GM23248 (cell line): Measurements from ENCODE around the gene TBL1X. TPM values are rescaled to one million over a fixed set of nuclear protein-coding genes. Genes with fewer than 3 reads are reported as not detected.

Experiments
- DNase-seq: peaks from one replicate; pipeline ENCODE4 v3.0.0-alpha.2; 2015
- H2AFZ ChIP-seq: fragments of 200-600 bp; sonication (generic); 2 replicates; pipeline ENCODE4 v1.6.1; 2016; ENCODE audit warnings: antibody characterized with exemption
- H3F3A ChIP-seq: fragments of 200-600 bp; sonication (generic); 2 replicates; pipeline ENCODE4 v1.6.1; 2016; ENCODE audit warnings: mild to moderate bottlenecking, antibody characterized with exemption, mixed run types; ENCODE audit not compliant: insufficient read depth
- H3K27ac ChIP-seq: fragments of 200-600 bp; sonication (generic); 2 replicates; pipeline ENCODE4 v1.5.1; 2016; ENCODE audit warnings: mild to moderate bottlenecking
- H3K27me3 ChIP-seq: fragments of 200-600 bp; sonication (generic); replicated peaks from 2 replicates; pipeline ENCODE4 v1.6.1; 2016; ENCODE audit warnings: mild to moderate bottlenecking; ENCODE audit not compliant: insufficient read depth
- H3K36me3 ChIP-seq: fragments of 200-600 bp; sonication (generic); 2 replicates; pipeline ENCODE4 v1.6.1; 2016; ENCODE audit warnings: low read depth, mild to moderate bottlenecking
- H3K4me1 ChIP-seq: fragments of 200-600 bp; sonication (generic); 2 replicates; pipeline ENCODE4 v1.6.1; 2016; ENCODE audit warnings: mild to moderate bottlenecking; ENCODE audit not compliant: insufficient read depth
- H3K4me2 ChIP-seq: fragments of 200-600 bp; sonication (generic); one replicate; pipeline ENCODE4 v1.6.1; 2016; ENCODE audit warnings: mild to moderate bottlenecking; ENCODE audit not compliant: unreplicated experiment
- H3K4me3 ChIP-seq: fragments of 200-600 bp; sonication (generic); 2 replicates; pipeline ENCODE4 v1.5.1; 2016; ENCODE audit warnings: mild to moderate bottlenecking
- H3K79me2 ChIP-seq: fragments of 200-600 bp; sonication (generic); 2 replicates; pipeline ENCODE4 v1.6.1; 2016; ENCODE audit warnings: mild to moderate bottlenecking; ENCODE audit not compliant: insufficient read depth
- H3K9ac ChIP-seq: fragments of 200-600 bp; sonication (generic); 2 replicates; pipeline ENCODE4 v1.6.1; 2016; ENCODE audit warnings: mild to moderate bottlenecking
- H3K9me2 ChIP-seq: fragments of 200-600 bp; sonication (generic); 2 replicates; pipeline ENCODE4 v1.6.1; 2016; ENCODE audit warnings: mixed run types, mild to moderate bottlenecking, moderate library complexity; ENCODE audit not compliant: insufficient read depth
- H3K9me3 ChIP-seq: fragments of 200-600 bp; sonication (generic); one replicate; pipeline ENCODE4 v1.6.1; 2017; ENCODE audit warnings: low read depth
- H4K20me1 ChIP-seq: fragments of 200-600 bp; sonication (generic); 2 replicates; pipeline ENCODE4 v1.6.0; 2016; ENCODE audit not compliant: insufficient read depth
- EZH2 ChIP-seq: fragments of 200-600 bp; sonication (generic); IDR thresholded peaks from 2 replicates; pipeline ENCODE4 v1.6.1; 2018; ENCODE audit warnings: antibody characterized with exemption, mild to moderate bottlenecking; ENCODE audit not compliant: insufficient read depth, poor library complexity, severe bottlenecking
- EZH2phosphoT487 ChIP-seq: fragments of 200-600 bp; sonication (generic); IDR thresholded peaks from 2 replicates; pipeline ENCODE4 v1.6.1; 2018; ENCODE audit warnings: antibody characterized with exemption, moderate library complexity, mild to moderate bottlenecking, low read depth; ENCODE audit not compliant: insufficient read depth
- WGBS, 2 experiments: methylation state at CpG; one replicate each; pipeline ENCODE4 v1.1.6; 2015 to 2017; ENCODE audit warnings: low lambda C conversion rate in 2 of 2, low coverage in 1 of 2; ENCODE audit errors: missing lambda C conversion rate in 2 of 2; 5-methylcytosine and 5-hydroxymethylcytosine counted together
- in situ Hi-C: fragments of 300-500 bp; cut with MboI; formaldehyde crosslinking; loops from 2 replicates; pipeline ENCODE4 v1.15.0; 2020
- polyA plus RNA-seq: library from polyadenylated mRNA; unstranded; fragments of >200 nt; fragmentation: Nextera tagmentation; extraction: Ambion mirVana; gene quantifications from 2 replicates; pipeline ENCODE4 v1.2.1, GENCODE V29; 2016
- total RNA-seq: library from RNA; depleted of rRNA; stranded (reverse); fragments of >200 nt; shearing (Covaris generic); gene quantifications from 2 replicates; pipeline ENCODE4 v1.2.3, GENCODE V29; 2014

Gene TBL1X
- total and polyA plus RNA-seq, 2 experiments from 2014 or later: 8.2 to 26.8 TPM

DNA sequence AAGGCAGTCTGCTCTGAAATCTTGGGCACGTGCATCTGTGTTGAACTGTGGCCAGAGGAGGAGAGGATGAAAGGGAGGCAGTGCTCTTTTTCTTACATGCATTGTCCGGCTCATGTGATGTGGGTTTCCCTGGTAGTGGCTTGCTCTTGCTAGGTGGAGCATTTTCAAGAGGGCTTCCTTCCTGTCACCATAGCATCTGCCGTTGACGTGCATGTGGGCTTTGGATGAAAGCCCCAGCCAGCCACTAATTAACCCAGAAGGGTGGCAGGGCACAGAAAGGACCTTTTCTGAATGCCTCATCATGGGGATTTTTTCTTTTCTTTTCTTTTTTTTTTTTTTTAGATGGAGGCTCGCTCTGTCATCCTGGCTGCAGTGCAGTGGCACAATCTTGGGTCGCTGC, 179.5 kb downstream of the TBL1X start:
- Histone ChIP-seq H3K9me2 (no peaks in the 10 kb centered on the region), H3K36me3 (no peaks in the 10 kb centered on the region), H3K79me2 (no peaks in the 10 kb centered on the region; the same call in 1 of the 2 replicates), H3K27ac (no peak overlapping the region), H3K4me3 (no peak overlapping the region), H3K4me1 (no peaks in the 10 kb centered on the region), H3K27me3 (no peaks in the 10 kb centered on the region), H2AFZ (no peak overlapping the region), H3F3A (no peaks in the 10 kb centered on the region), H3K9me3 (no peaks in the 10 kb centered on the region), H4K20me1 (no peaks in the 10 kb centered on the region), H3K4me2 (no peak overlapping the region), H3K9ac (no peak overlapping the region)
- TF ChIP-seq EZH2: no peak
- no peak for TF ChIP-seq EZH2phosphoT487
- in situ Hi-C loops: no loop called here
- DNase-seq: no peak
- WGBS, 2 experiments: 73 to 80% methylated on average over 3 to 5 of the region's 6 CpGs

DNA sequence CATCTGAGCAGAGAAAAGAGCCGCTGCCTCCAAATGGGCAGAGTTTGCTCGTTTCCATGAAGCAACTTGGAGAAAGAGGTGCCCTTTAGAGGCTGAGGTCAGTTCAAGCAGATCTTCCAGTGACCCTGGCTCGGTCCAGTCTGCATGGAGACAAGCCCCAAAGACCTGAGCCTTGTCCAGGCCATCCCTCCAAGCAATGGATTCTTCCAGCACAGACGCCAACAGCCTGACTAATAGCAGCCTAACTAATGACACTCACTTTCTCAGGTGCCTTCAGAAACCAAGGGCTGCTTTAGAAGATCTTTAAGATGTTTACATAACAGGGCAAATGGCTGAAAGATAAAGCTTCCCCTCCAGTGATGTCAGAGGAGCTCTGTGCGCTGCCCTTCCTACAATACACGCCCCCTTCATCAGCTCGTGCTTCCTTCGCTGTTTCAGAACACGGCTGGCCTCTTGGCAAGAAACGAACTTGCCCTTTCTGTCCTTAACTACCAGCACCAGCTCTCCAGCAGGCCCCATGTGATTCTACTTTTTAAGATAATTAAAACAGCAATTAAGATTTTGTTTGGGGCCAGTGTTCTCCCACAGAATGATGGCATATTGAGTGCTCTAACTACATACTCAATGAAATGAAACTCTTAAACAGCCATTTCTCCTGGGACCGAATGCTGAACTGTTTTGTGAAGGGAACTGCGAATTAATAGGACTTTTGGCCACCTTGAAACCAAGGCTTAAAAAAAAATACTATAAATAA, 181.8 kb downstream of the TBL1X start:
- Histone ChIP-seq H3F3A (no peaks in the 10 kb centered on the region), H3K79me2 (no peaks in the 10 kb centered on the region; the same call in 1 of the 2 replicates), H3K36me3 (no peaks in the 10 kb centered on the region), H2AFZ (no peak overlapping the region), H3K4me3 (no peak overlapping the region), H3K4me2 (no peak overlapping the region), H3K9ac (no peak overlapping the region), H3K27me3 (no peaks in the 10 kb centered on the region), H3K27ac (no peak overlapping the region), H3K9me3 (no peaks in the 10 kb centered on the region), H4K20me1 (no peaks in the 10 kb centered on the region), H3K4me1 (no peaks in the 10 kb centered on the region), H3K9me2 (no peaks in the 10 kb centered on the region)
- in situ Hi-C loops: no loop called here
- DNase-seq: no peak
- TF ChIP-seq EZH2phosphoT487: no peak
- TF ChIP-seq EZH2: no peak
- WGBS, 2 experiments: 97 to 98% methylated on average over 11 to 12 of the region's 12 CpGs

DNA sequence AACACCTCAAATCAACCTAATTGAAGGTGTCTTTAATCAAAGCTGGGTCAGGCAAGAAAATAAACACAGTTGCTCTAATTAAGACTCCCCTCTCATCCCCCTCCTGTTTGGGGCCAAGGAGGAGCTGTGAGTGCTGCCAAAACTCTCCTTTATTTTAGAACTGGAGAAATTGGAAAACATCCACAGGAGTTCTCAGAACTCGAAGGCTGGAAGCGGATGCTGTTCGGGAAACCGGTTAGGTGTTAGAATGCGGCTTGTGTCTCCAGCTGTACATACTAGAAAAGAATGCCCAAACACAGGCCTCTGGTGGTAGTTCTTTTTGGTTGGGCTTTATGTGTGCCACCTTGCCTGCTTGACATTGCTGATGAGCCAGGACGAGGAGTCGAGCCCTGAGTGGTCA, 182.6 kb downstream of the TBL1X start:
- Histone ChIP-seq H3K9me2 (no peaks in the 10 kb centered on the region), H4K20me1 (no peaks in the 10 kb centered on the region), H3K27me3 (no peaks in the 10 kb centered on the region), H3K4me3 (no peak overlapping the region), H3K4me2 (no peak overlapping the region), H2AFZ (no peak overlapping the region), H3K79me2 (no peaks in the 10 kb centered on the region; the same call in 1 of the 2 replicates), H3K9ac (no peak overlapping the region), H3K9me3 (no peaks in the 10 kb centered on the region), H3K27ac (no peak overlapping the region), H3F3A (no peaks in the 10 kb centered on the region), H3K36me3 (no peaks in the 10 kb centered on the region), H3K4me1 (no peaks in the 10 kb centered on the region)
- in situ Hi-C loops: no loop called here
- DNase-seq: no peak
- WGBS, 2 experiments: 96 to 98% methylated on average over 6 to 7 of the region's 7 CpGs
- no peak for TF ChIP-seq EZH2phosphoT487
- no peak for TF ChIP-seq EZH2

DNA sequence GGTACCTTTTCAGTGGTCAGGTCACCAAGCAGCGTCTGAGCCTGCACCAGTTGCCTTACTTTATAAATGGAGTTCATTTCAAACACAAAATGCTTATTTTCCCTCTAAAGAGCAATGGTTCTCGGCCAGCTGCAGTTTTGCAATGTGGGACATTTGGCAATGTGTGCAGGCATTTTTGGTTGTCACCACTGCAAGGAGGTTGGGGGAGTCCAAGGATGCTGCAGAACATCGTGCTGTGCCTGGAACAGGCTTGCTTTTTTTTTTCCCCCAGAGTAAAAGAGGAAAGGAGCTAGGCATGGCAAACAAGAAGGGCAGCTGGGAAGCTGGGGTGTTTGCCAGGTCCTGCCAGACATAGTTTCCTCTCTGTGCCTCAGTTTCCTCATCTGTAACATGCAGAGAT, 185.2 kb downstream of the TBL1X start:
- no peaks in the 10 kb centered on the region for H3F3A ChIP-seq
- H4K20me1 ChIP-seq: no peaks in the 10 kb centered on the region
- H2AFZ ChIP-seq: no peak overlapping the region
- no peaks in the 10 kb centered on the region for H3K27me3 ChIP-seq
- no peaks in the 10 kb centered on the region for H3K79me2 ChIP-seq
- no peak overlapping the region for H3K27ac ChIP-seq
- H3K9me3 ChIP-seq: no peaks in the 10 kb centered on the region
- WGBS, 2 experiments: 35 to 45% methylated on average over 2 to 3 of the region's 3 CpGs
- no peaks in the 10 kb centered on the region for H3K9me2 ChIP-seq
- no peak for TF ChIP-seq EZH2phosphoT487
- in situ Hi-C loops: no loop called here
- DNase-seq: no peak
- H3K4me1 ChIP-seq: no peaks in the 10 kb centered on the region
- no peaks in the 10 kb centered on the region for H3K36me3 ChIP-seq
- H3K4me2 ChIP-seq: no peak overlapping the region
- H3K4me3 ChIP-seq: no peak overlapping the region
- no peak overlapping the region for H3K9ac ChIP-seq

DNA sequence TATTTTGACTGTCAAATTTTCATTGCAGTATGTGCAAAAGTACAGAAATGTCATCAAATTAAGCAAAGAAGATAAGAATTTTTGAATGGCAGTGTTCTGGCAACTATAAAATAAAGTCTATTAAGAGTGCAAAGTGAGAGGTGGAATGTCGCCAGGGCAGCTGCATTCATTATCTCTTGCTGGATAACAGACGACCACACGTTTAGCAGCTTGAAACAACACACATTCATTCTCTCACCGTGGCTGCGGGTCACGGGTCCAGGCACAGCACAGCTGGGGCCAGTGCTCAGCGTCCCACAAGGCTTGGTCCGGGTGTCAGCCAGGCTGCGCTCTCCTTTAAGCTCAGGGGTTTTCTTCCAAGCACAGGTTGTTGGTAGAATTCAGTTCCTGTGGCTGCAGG, 186.9 kb downstream of the TBL1X start:
- in situ Hi-C loops: no loop called here
- Histone ChIP-seq H3K9ac (no peak overlapping the region), H3K9me3 (no peaks in the 10 kb centered on the region), H3K27ac (no peak overlapping the region), H3K9me2 (no peaks in the 10 kb centered on the region), H2AFZ (no peak overlapping the region), H3K79me2 (no peaks in the 10 kb centered on the region), H3F3A (no peaks in the 10 kb centered on the region), H4K20me1 (no peaks in the 10 kb centered on the region), H3K4me2 (no peak overlapping the region), H3K27me3 (no peaks in the 10 kb centered on the region), H3K36me3 (no peaks in the 10 kb centered on the region), H3K4me3 (no peak overlapping the region), H3K4me1 (no peaks in the 10 kb centered on the region)
- WGBS, 2 experiments: 87 to 92% methylated on average over 9 of the region's 9 CpGs
- TF ChIP-seq EZH2phosphoT487 (no peak), EZH2 (no peak)
- no peak for DNase-seq
